Measurements from ENCODE around the gene ARL3.

The ARL3 gene

DNA sequence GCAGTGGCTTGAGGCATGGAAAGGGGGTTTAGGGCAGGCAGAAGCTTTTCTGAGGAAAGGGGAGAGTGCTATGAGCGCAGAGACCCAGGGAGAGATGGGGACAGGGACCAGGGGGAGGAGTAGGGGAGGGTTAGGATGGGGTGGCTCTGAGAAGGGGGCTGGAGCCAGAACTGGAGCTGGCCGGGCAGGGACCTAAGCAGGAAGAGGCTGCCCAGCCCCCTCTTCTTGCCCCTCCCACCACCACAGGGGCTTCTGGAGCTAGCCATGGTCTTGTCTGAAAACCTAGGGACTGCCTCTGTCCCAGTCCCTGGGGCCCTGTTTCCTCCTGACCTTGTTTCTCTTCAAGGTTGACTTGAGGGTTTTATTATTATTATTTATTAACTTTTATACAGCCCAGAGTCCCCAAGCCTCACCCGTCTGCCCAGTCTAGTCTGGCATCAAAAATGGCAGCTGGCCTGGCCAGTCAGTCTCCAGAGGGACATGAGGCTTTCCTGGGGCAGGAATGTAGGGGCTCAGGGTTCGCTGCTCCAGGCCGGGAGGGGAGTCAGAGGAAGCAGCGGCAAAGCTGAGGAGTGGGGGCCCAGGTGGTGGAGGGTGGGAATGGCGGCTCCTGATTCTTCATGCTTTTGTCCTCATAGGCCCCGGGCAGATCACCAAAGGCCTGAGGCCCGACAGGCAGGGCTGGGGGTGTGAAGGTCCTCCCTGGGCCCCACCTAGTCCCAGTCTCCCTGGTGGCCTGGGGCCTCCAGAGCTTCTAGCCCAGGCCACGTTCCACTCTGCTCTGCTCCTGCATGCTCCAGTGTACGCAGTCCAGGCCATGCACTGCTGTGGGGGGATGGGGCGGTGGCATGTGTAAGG, 64.2 kb downstream of the ARL3 start:
- no peak for DNase-seq

DNA sequence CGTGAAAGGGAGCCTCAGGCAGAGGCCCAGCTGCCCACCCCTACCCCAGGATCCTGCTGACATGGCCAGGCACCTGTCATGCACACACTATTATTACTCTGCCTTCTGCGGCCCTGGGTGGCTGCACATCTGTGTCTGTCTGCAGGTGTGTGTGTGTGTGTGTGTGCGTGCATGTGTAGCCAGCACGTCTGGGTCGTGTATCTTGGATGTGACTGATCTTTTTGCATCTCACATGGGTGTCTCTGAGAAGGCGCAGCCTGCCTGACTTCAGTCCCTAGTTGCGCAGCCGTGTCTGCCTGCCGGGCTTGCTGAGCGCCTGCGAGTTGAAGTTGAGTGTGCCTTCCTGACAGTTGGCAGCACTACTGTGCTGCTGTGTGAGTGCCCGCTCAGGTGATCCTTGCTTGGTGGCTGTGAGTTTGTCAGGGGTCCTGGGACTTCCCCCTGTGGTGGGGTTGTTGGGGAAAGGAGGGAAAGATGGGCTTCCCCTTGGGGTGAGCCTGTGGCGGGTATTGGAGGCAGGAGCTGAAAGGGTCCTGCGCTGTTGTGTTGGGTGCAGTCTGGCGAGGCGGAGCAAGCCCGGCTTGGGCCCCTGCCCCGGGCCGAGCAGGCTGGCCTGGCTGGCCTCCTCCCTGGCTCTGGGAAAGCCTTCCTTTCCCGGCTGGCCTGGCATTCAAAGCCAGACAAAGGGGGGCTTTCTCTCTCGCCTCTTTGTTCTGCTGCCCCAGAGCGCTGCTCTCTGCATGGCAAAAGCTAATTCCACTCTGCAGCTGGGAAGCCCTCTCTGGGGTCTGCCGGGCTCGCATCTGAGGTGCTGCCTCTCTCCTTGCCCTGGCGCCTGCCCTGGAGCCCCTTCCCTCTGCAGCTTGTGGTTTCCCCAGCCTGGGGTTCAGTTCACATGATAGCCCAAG, 65.1 kb downstream of the ARL3 start:
- DNase-seq = no peak

DNA sequence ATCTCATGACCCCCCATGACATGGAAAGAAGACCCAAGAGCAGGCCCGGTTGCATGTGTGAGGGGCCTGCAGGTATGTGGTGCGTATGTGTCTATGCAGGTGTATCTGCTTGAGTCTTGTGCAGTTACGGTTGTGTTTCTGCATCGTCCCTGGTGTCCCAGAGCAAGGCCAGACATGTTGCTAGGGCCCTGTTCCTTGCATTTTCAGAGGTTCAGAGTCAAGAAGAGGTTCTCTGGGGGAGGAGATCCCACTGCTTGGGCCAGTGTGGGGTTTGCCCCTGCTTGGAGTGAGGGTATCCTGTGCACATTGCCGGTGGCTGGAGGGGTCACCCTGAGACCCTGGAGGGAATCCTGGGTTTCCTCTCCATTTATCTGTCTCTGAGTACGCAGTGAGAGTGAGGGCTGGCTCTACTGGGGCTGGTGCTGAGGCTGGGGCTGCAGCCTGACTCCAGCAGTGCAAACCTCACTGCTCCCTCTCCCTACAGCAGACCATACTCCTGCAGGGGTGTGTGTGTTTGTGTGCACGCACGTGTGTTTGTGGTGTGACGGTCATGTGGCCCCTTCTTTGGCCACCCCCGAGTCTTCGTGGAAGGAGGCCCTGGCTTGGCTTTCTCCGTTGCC, 65.8 kb downstream of the ARL3 start:
- no peak for DNase-seq

DNA sequence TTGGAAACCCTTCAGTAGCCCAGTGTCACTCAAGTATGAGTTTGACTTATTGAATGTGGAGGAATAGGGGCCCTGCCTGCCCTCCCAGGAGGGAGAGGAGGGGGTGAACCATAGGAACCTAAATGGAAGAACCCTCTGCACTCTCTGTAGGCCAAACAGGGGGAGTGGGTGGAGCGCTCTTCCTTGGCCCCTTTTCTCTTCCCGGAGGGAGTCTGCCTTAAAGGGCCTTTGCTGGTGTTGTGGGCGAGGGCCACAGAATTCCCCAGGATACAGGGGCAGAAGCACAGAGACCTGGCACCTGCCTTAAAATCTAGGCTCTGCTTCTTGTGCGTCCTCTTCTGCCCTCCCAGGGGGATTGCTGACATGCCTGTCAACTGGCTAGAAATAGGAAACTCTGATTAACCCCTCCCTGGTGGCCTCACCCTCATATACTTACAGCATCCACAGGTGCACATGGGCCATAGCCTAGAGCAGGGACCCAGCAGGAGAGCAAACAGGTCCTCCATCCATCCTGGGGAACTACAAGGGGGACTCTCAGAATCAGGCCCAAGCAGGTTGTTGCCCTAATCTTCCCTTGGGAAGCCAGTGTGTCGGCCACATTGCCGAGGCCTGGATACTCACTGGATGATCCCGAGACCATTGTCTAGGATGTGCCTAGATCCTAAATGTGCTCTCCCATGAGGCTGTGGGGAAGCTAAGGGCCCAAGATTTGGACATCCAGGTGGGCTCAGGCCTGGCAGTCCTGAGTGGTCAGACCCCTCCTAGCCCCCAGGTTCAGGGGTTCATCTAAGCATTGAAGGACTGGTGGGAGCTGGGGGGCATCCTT, 66.5 kb downstream of the ARL3 start:
- DNase-seq = no peak

DNA sequence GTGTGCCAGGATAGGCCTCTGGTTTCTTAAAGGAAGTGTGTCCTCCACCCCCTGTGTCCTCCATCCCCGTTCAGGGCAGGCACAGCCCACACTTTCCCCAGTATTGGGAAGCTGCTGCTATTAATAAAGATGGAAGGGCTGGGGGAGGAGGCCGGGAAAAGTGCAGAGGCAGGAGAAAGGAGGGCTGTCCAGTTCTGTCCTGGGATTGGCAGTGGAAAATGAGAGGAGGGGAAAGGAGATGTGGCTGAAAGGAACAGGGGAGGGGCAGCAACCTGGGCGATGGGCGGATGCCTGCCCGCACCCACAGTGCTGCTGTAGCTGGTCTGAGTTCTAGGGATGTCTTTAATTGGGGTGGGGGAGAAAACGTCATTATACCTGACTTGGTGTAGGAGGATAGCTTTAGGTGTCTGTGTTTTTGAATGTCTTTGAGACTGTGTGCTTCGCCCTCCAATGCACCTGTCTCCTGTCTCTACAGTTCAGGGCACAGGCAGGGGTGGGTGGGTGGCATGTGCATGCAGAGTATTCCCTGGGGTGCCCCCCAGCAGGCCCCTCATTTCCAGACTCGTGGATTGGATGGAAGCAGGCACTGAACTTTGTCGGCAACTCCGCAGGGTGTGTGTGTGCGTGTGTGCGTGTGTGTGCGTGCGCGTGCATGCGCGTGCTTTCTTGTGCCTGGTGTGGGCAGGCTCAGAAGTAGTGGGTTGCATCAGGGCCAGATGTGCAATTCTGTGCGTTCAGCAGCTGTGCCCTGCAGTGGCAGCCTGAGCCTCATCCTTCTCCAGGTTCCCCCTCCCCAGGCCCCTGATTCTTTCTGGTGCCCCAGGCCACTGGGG, 67.4 kb downstream of the ARL3 start:
- no peak for DNase-seq

DNA sequence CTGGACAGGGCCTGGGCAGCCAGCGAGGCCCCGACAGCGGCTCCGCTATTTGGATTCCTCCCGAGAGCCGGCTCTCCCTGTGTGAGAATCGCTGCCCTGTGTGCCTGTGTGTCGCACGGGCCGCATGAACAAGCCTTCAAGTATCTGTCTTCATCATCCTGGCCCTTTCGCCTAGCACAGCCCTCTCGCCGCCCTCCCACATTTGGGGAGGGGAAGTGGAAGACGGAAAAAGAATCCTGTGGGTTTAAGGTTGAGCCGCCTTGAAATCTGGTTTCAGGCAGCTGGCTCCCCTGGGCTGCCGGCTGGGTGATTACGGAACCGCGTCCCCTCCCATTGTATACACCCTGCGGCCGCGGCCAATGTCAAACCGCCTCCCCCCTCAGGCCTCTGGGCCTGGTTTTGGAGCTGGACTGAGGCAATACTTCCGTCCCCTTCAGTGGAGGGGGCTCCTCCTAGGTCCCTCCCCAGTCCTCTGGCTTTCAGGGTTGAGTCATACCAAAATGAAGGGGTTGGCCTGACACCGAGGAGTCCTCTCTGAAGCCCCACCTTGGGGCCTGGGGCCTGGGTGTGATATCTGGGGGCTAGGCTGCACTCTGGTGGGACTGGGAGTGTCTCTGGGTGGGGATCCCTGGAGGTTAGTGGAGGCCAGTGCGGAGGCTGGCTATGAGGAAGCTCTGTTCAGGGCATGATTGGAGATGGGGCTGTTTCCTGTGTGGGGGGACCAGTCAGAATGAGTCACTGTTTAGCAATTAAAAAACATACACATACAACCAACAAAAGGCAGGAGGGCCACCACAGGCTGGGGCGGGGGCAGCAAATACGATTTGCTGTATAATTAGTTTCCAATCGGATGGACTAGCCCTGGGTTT, 68.2 kb downstream of the ARL3 start:
- peak in 1 of 2 experiments; percentile 28 for DNase-seq

DNA sequence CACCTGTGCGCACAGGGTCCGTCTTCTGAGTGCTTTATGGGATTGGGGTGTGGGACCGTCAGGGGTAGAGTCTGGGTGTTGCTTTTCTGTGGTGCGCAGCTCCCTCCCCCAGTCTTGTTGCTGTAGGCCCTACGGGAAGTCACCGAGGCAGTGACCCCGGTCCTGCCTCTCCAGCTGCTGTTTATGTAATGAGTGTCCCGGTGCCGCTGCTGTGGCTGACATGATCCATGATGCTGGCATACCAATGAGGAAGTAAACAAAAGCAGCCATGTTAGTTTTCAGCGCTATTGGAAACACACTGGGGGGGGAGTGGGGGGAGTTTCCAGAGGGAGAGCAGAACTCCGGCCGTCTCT, 68.8 kb downstream of the ARL3 start:
- DNase-seq = no peak

DNA sequence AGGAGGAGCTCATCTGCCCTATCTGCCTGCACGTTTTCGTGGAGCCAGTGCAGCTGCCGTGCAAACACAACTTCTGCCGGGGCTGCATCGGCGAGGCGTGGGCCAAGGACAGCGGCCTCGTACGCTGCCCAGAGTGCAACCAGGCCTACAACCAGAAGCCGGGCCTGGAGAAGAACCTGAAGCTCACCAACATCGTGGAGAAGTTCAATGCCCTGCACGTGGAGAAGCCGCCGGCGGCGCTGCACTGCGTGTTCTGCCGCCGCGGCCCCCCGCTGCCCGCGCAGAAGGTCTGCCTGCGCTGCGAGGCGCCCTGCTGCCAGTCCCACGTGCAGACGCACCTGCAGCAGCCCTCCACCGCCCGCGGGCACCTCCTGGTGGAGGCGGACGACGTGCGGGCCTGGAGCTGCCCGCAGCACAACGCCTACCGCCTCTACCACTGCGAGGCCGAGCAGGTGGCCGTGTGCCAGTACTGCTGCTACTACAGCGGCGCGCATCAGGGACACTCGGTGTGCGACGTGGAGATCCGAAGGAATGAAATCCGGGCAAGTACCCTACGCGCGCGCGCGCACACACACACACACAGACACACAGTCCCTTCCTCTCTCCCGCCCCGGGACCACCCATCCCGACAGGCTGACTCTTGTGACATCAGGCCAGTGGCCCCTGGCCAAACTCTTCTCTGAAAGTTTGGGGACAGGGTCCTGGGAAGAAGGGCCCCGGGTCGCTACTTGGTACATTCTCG, 69.4 kb downstream of the ARL3 start:
- peak in 1 of 2 experiments; percentile 33 for DNase-seq

DNA sequence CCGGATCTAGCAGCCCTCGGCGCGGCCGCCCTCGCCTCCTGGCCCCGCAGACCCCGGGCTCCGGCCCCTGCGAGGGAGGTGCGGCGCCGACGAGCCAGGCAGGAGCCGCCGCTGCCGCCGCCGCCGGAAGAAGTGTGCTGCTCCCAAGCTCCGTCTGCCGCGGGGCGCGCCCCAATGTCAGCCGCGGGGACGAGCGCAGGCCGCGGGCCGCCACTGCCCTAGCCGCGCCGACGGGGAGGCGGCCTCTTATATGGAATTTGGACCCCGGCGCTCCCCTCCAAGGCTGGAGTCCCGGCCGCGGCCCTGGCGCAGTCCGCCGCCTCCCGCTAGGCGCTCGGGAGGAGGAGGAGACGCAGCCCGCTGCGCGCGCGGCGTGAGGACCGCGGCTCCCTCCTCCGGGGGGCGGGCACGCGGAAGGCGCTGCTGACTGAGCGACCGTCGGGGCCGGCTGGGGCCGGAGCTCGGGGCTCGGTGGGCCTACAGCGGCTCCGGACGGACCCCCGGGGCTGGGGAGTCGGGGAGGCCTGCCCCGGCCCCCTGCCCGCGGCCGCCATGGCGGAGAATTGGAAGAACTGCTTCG, 70.0 kb downstream of the ARL3 start, which contains the start of gene TRIM8:
Gene TRIM8 (plus strand): TSS at position 414 of the 580 bp plus-strand sequence. CDS start 139 bp downstream, at position 553.
- no peak for DNase-seq

DNA sequence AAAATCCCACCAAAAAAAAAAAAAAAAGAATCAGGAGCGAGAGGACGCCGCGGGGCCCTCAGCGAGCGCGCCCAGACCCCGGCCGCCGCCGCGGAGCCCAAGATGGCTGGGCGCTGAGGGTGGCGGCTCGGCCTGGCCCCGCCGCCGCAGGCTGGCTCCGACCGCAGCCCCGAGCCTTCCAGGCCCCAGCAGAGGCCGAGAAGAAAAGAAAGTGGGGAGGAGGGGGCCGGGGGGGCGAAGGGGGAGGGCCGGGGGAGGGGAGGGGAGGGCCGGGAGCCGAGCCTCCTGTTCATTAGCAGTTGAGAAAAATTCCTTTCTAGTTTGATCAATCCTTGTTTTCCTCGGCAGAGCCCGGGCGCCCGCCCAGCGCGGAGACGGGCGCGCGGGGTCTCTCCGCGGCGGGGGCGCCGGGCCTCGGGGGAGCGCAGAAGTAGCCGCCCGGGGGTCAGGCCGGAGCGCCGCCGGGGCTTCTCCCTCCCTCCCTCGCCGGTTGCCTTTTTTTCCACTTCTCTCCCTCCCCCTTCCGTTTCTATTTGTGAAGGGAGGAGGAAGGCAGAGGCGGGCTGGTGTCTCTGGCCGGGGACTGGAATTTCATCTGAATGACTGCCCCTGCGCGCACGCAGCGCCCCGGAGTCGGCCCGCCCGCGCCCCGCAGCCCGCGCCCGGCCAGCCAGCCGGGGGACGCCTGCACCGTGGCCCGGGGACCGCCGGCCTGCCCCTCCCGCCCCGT, 70.7 kb downstream of the ARL3 start:
- peak in 1 of 2 experiments; percentile 6 for DNase-seq

DNA sequence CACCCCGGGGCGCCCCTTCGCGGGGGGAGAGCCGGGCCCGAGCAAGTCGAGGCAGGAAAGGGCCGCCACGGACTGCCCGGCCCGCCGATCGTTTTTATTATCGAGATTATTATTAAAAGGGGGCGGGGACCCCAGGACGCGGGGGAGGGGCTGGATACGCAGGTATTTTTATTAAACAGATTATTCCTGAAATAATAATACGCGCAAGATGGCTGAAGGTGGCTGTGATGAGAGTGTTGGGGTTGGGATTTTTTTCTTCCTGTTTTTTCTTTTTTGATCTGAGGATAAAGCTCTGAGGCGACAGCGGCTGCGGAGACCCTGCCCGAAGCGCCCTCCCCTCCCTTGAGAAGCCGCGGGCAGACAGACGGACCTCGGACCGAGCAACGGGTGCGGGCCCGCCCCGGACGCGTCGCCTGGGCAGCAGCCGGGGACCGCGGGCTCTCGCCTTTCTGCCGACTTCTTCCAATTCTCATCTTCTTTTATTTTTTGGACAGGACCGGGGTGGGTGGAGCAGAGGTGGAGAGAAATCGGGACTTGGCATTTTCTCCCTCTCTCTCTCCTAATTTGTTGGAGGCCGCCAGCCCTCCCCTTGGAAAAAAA, 71.4 kb downstream of the ARL3 start:
- DNase-seq = no peak

DNA sequence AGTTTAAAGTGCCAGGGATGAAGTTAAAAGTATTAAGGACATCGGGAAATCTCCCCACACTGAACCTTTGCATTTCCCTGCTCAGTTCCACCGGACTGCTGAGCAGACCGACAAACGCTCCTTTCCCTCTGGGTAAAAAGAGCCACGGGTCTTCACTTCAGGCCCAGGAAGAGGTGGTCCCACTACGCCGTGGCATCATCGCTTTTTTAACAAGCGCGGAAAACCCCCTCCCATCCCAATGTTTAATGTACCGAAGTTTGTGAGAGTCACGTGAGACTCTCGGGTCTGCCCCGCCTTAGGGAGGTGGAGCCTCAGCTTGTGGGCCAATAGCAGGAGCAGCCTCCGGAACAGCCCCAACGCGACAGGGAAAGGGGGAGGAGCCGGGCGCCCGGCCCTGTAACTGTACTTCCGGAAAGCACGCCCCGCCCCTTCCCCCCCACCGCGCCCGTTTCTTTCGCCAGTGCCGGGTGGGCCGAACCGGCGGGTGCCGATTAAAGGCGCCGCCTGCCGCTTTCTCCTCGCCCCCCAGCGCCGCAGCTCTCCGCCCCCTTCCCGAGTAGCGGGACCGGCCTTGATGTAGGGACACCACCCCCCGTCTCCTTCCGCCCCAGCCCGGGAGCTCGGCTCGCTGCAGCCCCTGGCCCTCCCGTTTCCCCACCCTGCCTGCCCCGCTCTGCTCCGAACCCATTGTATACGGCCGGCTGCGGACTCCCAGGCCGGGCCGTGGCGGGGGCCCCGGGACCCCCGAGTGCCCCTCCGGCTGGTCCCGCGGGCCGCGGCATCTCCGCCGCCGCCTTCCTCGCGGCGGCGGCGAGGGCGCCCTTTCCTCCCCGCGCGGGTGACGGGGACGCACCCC, 72.1 kb downstream of the ARL3 start:
- peak; percentile 74 to 87 for DNase-seq

DNA sequence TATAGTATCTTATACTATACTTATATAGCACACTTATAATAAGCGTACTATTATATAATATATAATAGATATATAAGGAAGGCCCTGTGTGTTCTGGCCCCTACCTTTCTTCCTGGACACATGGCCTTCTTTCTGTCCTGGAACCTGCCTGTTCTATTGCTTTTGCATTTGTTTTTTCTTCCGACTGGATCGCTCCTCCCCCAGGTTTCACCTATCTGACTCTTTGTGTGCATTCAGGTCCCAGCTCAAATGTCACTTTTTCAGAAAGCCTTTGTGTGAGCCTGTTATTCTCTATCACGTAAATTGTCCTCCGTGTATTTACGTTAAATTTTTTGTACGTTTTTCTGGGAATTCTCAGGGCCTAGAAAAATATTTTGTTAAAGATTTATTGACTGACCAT, 72.8 kb downstream of the ARL3 start:
- no peak for DNase-seq

DNA sequence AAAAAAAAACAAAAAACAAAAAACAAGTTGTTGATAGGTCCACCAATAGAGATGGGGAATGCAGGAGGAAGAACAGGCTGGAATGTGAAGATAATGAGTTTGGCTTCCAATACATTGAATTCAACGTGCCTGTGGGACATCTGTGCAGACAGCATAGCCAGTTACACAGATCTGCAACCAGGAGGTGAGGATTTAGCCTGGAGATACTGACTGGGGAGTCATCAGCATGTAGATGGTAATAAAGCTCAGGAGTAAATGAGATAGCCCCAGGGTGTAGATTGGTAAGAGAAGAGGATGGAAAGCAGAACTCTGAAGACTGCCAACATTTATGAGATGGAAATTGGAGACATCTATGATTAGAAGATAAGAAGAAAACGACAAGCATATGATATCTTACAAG, 74.7 kb downstream of the ARL3 start:
- DNase-seq = no peak

DNA sequence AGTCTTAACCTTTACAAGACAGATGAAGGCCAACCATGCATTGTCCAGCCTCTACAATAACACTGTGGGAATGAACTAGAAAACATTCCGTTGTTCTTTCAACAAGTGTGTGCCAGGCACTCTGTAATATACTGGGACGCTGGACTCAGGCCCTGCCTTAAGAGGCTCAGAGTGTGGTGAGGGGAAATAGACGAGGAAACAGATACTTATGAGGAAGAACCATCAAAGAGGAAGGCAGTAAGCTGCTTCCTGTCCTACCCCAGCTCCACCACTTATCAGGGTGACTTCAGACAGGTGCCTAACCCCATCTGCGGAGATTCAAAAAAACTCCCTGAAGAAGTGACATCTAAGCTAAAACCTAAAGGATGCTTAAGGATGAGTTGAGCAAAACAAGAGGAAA, 78.8 kb downstream of the ARL3 start:
- no peak for DNase-seq

DNA sequence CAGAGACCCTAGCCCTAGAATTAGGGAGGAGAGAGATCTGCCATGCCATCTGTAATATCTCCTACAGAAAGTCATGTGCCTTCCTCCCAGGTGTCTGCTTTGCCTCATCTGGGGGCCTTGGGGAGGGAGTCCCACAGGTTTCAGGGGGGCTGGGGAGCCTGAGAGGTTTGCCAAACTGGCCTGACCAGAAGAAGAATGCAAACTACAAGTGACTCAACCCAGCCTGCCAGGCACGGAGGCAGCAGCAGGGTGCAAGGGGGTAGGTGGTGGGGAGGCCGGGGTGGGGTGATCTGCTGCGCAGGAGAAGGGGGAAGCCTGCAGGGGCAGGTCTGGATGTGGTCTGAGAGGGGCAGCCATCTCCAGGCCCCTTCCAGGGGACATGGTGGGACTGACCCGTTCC, 79.5 kb downstream of the ARL3 start:
- no peak for DNase-seq

DNA sequence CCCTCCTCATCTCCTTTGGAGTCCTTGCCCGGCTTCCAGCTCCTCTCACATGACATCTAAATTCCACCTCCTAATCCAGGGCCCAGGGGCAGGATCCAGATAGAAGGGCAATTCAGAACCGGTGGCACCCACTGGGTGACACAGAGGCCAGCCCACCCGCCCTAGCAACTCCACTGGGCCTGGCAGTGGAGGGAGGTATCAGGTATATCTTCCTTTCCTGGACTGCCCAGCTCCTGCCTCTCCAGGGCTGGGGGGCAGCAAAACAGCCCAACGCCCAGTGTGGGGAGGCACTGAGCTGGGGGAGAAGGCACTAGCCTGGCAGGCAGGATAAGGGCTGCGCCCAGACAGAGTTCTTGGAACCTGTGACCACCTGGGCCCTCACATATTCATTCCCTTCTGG, 80.3 kb downstream of the ARL3 start:
- no peak for DNase-seq

All from NCI-H187 (cell line).